ENCODE data around the gene ZBED3. TPM values are rescaled to one million over a fixed set of nuclear protein-coding genes. Genes with fewer than 3 reads are reported as not detected.
A peak's percentile ranks its signal among the peaks of the same experiment; 100 is the strongest.

Gene ZBED3
- total RNA-seq, 2 experiments from 2014 or later, result 3.0 to 3.7 TPM

DNA sequence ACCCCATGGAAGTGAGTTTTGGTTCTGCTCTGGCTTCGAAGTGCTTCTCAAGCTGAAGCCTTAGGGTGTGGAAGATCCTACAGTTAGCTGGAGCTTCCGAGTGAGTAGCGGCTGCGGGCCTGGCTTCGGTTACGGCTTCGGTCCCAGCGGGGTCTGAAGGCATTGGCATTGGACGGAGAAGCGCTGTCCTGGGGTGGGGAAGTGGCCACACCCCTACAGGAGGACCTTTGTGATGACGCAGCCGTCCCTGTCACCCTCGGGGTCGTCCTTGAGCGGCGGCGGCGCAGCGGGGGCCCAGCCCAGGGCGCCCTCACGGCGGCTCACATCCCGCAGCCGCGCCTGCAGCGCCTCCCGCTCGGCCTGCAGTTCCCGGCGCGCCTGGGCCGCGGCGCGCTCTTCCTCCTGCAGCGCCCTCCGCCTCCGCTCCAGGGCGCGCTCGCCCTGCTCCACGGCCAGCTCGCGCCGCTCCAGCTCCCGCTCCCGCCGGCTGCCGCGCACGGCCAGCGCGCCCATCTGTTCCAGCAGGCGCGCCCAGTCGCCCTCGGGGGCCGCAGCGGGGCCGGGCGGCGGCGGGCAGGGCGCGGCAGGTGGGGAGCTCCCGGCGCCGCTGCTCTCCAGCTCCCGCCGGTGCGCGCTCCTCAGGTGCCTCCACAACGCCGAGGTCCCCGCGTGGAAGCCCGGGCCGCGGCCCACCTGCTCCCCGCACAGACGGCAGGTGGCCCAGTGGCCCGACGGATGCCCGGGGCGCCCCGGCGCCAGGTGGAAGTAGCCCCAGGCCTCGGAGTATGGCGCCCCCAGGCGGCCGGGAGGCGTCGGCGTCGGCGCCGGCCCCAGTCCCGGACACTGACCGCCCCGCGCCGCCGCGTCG is 9.9 kb downstream of the ZBED3 start:
- Mint-ChIP-seq H3K27ac (no peak overlapping the region), H3K4me3 (peak overlapping the region; percentile 68), H3K27me3 (no peaks in the 10 kb centered on the region), H3K36me3 (ENCODE audit: low read depth) (no peaks in the 10 kb centered on the region), H3K4me1 (ENCODE audit: low read depth) (peaks cover 7% of the 10 kb centered on the region), H3K9me3 (no peaks in the 10 kb centered on the region)
- Histone ChIP-seq H3K27ac (ENCODE audit: low read depth in 1 of 2, low read length in 2 of 2) (no peak overlapping the region), H3K36me3 (ENCODE audit: insufficient read depth, low read length) (no peaks in the 10 kb centered on the region), H3K9me3 (ENCODE audit: control insufficient read depth in 1 of 2, insufficient read depth in 1 of 2, low read length in 2 of 2) (no peaks in the 10 kb centered on the region), H3K27me3 (ENCODE audit: control insufficient read depth in 1 of 2, insufficient read depth in 2 of 2, low read length in 2 of 2) (no peaks in the 10 kb centered on the region), H3K4me3 (ENCODE audit: low read length) (peak overlapping the region; percentile 19), H3K4me1 (ENCODE audit: insufficient read depth, low read length) (peaks cover 7% of the 10 kb centered on the region)
- ChIA-PET POLR2A (interaction anchor here (1.5 to 2.3 kb wide), 2 partner anchors 9 to 47 kb away, joined by 9 to 12 read pairs; partner anchors contain the start of genes AGGF1 and ZBED3), CTCF (interaction anchor here (0.8 to 2.2 kb wide), 4 partner anchors 10 to 67 kb away, joined by 3 to 19 read pairs (median 4); partner anchors contain the start of gene ZBED3)
- intact Hi-C loops (cut with DNase I, micrococcal nuclease), result loop anchor here (2.0 to 10.0 kb wide), 3 partner anchors 210 to 418 kb away; partner anchors contain the start of gene WDR41 (in 1 of the 2)
- ATAC-seq (ENCODE audit: poor library complexity) (peak; percentile 80), DNase-seq (peak in 12 of 14 experiments; percentile 14 to 73 (median 42))
- TF ChIP-seq, protein P1, sequence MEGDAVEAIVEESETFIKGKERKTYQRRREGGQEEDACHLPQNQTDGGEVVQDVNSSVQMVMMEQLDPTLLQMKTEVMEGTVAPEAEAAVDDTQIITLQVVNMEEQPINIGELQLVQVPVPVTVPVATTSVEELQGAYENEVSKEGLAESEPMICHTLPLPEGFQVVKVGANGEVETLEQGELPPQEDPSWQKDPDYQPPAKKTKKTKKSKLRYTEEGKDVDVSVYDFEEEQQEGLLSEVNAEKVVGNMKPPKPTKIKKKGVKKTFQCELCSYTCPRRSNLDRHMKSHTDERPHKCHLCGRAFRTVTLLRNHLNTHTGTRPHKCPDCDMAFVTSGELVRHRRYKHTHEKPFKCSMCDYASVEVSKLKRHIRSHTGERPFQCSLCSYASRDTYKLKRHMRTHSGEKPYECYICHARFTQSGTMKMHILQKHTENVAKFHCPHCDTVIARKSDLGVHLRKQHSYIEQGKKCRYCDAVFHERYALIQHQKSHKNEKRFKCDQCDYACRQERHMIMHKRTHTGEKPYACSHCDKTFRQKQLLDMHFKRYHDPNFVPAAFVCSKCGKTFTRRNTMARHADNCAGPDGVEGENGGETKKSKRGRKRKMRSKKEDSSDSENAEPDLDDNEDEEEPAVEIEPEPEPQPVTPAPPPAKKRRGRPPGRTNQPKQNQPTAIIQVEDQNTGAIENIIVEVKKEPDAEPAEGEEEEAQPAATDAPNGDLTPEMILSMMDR (IDR thresholded peaks at IDR 0.05), result peak; percentile 42

DNA sequence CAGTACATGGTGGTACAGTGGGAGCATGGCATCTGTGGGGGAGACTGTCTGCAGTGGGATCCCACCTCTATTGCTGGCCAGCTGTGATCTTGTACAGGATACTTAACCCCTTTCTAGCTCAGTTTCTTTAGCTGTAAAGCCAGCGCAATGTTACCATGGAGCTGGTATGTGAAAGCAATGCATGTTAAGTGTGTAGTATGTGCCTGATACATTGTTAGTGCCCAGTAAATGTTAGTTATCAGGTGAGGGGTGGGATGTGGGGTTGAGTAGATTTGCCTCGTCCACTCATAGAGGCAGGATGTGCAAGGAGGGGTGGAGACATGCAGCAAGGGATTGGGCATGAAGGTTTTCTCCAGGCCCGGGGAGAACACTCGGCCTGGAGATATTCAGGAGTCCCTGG is 12.3 kb downstream of the ZBED3 start:
- H3K27ac Mint-ChIP-seq, result no peak overlapping the region
- Histone ChIP-seq H3K9me3 (ENCODE audit: control insufficient read depth in 1 of 2, insufficient read depth in 1 of 2, low read length in 2 of 2) (no peaks in the 10 kb centered on the region), H3K4me1 (ENCODE audit: insufficient read depth, low read length) (peaks cover 7% of the 10 kb centered on the region), H3K27ac (ENCODE audit: low read depth in 1 of 2, low read length in 2 of 2) (no peak overlapping the region), H3K4me3 (ENCODE audit: low read length) (no peak overlapping the region), H3K36me3 (ENCODE audit: insufficient read depth, low read length) (peaks cover 6% of the 10 kb centered on the region), H3K27me3 (ENCODE audit: control insufficient read depth in 1 of 2, insufficient read depth in 2 of 2, low read length in 2 of 2) (no peaks in the 10 kb centered on the region)
- TF ChIP-seq, protein P1 (IDR thresholded peaks at IDR 0.05), result no peak
- ChIA-PET CTCF (no interaction called here), POLR2A (no interaction called here)
- H3K36me3 Mint-ChIP-seq (ENCODE audit: low read depth), result peaks cover 9% of the 10 kb centered on the region
- no peak overlapping the region for H3K4me3 Mint-ChIP-seq
- ATAC-seq (ENCODE audit: poor library complexity) (no peak), DNase-seq (no peak)
- H3K27me3 Mint-ChIP-seq, result no peaks in the 10 kb centered on the region
- intact Hi-C loops (cut with DNase I, micrococcal nuclease), result loop anchor here in 1 of 2 experiments (5.0 to 10.0 kb wide), 2 partner anchors 207 to 420 kb away; partner anchors contain the start of gene WDR41
- H3K9me3 Mint-ChIP-seq, result no peaks in the 10 kb centered on the region
- peaks cover 7% of the 10 kb centered on the region for H3K4me1 Mint-ChIP-seq (ENCODE audit: low read depth)

DNA sequence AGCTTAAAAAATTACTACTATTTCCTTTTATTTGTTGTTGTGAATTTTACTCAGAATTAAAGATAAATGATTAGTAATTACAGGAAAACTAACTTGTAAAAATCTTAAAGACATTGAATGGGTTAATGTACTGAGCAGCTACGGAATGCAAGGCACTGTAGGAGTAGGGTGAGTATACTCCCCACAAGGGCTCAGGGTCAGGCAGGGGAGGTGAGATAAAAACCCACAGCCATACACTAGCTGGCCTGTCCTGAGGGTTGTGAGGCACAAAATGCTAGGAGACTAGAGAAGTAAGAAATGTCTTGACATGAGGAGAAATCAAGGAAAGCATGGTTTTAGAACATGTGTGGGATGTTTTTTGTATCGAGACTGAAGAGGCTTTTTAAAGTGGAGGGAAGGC is 13.4 kb downstream of the ZBED3 start:
- no peak for DNase-seq
- POLR2A ChIA-PET, result no interaction called here
- no peak overlapping the region for H3K27ac Mint-ChIP-seq

More for the DNA sequence above, 13.4 kb downstream of the ZBED3 start:
- Histone ChIP-seq H3K27ac (ENCODE audit: low read depth in 1 of 2, low read length in 2 of 2) (no peak overlapping the region), H3K36me3 (ENCODE audit: insufficient read depth, low read length) (peaks cover 9% of the 10 kb centered on the region), H3K9me3 (ENCODE audit: control insufficient read depth in 1 of 2, insufficient read depth in 1 of 2, low read length in 2 of 2) (no peaks in the 10 kb centered on the region), H3K27me3 (ENCODE audit: control insufficient read depth in 1 of 2, insufficient read depth in 2 of 2, low read length in 2 of 2) (no peaks in the 10 kb centered on the region), H3K4me1 (ENCODE audit: insufficient read depth, low read length) (peaks cover 7% of the 10 kb centered on the region), H3K4me3 (ENCODE audit: low read length) (no peak overlapping the region)
- TF ChIP-seq, protein P1 (IDR thresholded peaks at IDR 0.05), result no peak
- Mint-ChIP-seq H3K27me3 (no peaks in the 10 kb centered on the region), H3K36me3 (ENCODE audit: low read depth) (peaks cover 19% of the 10 kb centered on the region), H3K9me3 (no peaks in the 10 kb centered on the region), H3K4me1 (ENCODE audit: low read depth) (peaks cover 7% of the 10 kb centered on the region), H3K4me3 (no peak overlapping the region)
- intact Hi-C loops (cut with DNase I, micrococcal nuclease), result loop anchor here in 1 of 2 experiments (10.0 kb wide), 1 partner anchor 421 kb away; the partner anchor contains the start of gene WDR41
- ATAC-seq (ENCODE audit: poor library complexity), result no peak
- CTCF ChIA-PET, result no interaction called here
